ENCODE data around the gene BAK1.

BAK1 gene

DNA sequence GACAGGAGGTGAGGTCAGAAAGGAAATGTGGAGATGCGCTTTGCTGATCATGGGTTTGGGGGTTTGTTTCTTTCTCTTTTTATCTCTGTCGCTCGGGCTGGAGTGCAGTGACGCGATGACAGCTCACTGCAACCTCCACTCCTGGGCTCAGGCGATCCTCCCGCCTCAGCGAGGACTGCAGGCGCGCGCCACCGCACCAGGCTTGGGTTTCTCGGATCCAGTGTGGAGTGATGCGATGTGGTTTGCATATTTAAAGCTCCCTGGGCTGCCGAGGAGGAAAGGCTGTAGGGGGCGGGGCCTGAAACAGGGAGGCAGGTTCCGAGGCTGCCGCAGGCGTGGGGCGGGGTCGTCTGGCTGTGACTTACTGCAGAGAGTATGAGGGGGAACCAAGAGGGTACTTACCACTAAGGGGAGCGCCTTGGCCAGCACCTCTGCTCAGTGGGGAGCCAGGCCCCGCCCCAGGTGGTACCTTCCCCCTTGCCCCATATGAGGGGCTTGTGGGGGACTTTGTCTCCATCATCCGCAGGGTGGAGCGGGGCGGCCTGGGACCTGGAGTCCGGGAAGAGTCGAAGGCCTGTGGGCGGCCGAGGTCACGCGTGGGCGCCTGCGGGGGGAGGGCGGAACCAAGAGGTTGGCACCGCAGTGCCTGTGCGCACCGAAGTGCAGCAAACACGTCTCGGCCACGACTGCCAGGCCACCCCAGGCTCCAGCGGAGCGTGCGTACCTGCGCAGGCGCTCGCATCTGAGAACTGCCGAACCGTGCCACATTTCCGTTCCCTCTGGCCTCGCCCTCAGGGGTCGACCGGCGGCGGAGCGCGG lies 12.7 kb upstream of the BAK1 start:
- no CpG with 5 or more reads among the region's 57 CpGs for WGBS (ENCODE audit: extremely low coverage, insufficient coverage, low lambda C conversion rate)
- no peak overlapping the region for H3K18ac ChIP-seq (ENCODE audit: low read length)
- no peak overlapping the region for H2BK15ac ChIP-seq (replicated peaks; ENCODE audit: low read depth)
- H3K23ac ChIP-seq (ENCODE audit: low read length): peak overlapping the region; percentile 60
- DNase-seq: peak; percentile 83
- H3K4ac ChIP-seq (ENCODE audit: low read depth, low read length): no peak overlapping the region
- H3K4me2 ChIP-seq (ENCODE audit: low read length): peak overlapping the region; percentile 80
- no peaks in the 10 kb centered on the region for H3K36me3 ChIP-seq (ENCODE audit: control insufficient read depth, insufficient read depth, low read length)
- peak overlapping the region; percentile 22 for H3K4me3 ChIP-seq (ENCODE audit: low read length)
- H4K5ac ChIP-seq (ENCODE audit: low read length): no peak overlapping the region
- no peaks in the 10 kb centered on the region for H3K27me3 ChIP-seq (ENCODE audit: insufficient read depth, low read length, poor library complexity)
- H3K9ac ChIP-seq (ENCODE audit: low read length): peak overlapping the region; percentile 54
- H3K56ac ChIP-seq (ENCODE audit: low read length): peak overlapping the region; percentile 84
- H2BK5ac ChIP-seq (ENCODE audit: low read length): no peak overlapping the region
- no peak overlapping the region for H4K8ac ChIP-seq (ENCODE audit: low read depth, low read length)
- H3K27ac ChIP-seq (ENCODE audit: low read depth, low read length): no peak overlapping the region
- H3K79me2 ChIP-seq (ENCODE audit: control insufficient read depth, insufficient read depth, low read length): no peaks in the 10 kb centered on the region
- peaks cover 4% of the 10 kb centered on the region for H3K4me1 ChIP-seq (ENCODE audit: control insufficient read depth, low read depth, low read length)
- no peak overlapping the region for H2AK5ac ChIP-seq (ENCODE audit: low read length)
- no peak overlapping the region for H2BK120ac ChIP-seq (ENCODE audit: low read depth, low read length)
- H3K79me1 ChIP-seq (ENCODE audit: low read length): no peaks in the 10 kb centered on the region

DNA sequence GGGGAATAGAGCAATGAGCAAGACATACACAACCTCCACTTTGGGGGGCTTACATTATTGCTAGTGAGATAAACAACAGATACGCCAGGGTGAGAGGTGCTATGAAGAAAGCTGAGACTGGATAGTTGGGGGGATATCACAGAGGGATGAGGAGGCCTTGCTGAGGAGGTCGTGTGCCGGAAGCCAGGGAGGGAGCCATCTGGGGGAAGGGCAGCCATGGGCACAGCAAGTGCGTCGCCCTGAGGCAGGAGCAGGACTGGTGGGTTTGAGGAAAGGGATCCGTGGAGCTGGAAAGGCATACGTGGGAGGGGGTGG lies 12.2 kb upstream of the BAK1 start:
- no peaks in the 10 kb centered on the region for H3K79me1 ChIP-seq (ENCODE audit: low read length)
- H3K9ac ChIP-seq (ENCODE audit: low read length): no peak overlapping the region
- no peak overlapping the region for H3K23ac ChIP-seq (ENCODE audit: low read length)
- H3K36me3 ChIP-seq (ENCODE audit: control insufficient read depth, insufficient read depth, low read length): no peaks in the 10 kb centered on the region
- no CpG with 5 or more reads among the region's 7 CpGs for WGBS (ENCODE audit: extremely low coverage, insufficient coverage, low lambda C conversion rate)
- no peak overlapping the region for H3K18ac ChIP-seq (ENCODE audit: low read length)
- H4K5ac ChIP-seq (ENCODE audit: low read length): no peak overlapping the region
- H3K27me3 ChIP-seq (ENCODE audit: insufficient read depth, low read length, poor library complexity): no peaks in the 10 kb centered on the region
- H2AK5ac ChIP-seq (ENCODE audit: low read length): no peak overlapping the region
- peaks cover 4% of the 10 kb centered on the region for H3K4me1 ChIP-seq (ENCODE audit: control insufficient read depth, low read depth, low read length)
- no peak overlapping the region for H2BK5ac ChIP-seq (ENCODE audit: low read length)
- H3K79me2 ChIP-seq (ENCODE audit: control insufficient read depth, insufficient read depth, low read length): no peaks in the 10 kb centered on the region
- DNase-seq: no peak
- H3K4me2 ChIP-seq (ENCODE audit: low read length): no peak overlapping the region
- H3K4me3 ChIP-seq (ENCODE audit: low read length): no peak overlapping the region
- no peak overlapping the region for H4K8ac ChIP-seq (ENCODE audit: low read depth, low read length)
- no peak overlapping the region for H3K27ac ChIP-seq (ENCODE audit: low read depth, low read length)
- H2BK120ac ChIP-seq (ENCODE audit: low read depth, low read length): no peak overlapping the region
- no peak overlapping the region for H3K4ac ChIP-seq (ENCODE audit: low read depth, low read length)
- no peak overlapping the region for H3K56ac ChIP-seq (ENCODE audit: low read length)
- H2BK15ac ChIP-seq (replicated peaks; ENCODE audit: low read depth): no peak overlapping the region

DNA sequence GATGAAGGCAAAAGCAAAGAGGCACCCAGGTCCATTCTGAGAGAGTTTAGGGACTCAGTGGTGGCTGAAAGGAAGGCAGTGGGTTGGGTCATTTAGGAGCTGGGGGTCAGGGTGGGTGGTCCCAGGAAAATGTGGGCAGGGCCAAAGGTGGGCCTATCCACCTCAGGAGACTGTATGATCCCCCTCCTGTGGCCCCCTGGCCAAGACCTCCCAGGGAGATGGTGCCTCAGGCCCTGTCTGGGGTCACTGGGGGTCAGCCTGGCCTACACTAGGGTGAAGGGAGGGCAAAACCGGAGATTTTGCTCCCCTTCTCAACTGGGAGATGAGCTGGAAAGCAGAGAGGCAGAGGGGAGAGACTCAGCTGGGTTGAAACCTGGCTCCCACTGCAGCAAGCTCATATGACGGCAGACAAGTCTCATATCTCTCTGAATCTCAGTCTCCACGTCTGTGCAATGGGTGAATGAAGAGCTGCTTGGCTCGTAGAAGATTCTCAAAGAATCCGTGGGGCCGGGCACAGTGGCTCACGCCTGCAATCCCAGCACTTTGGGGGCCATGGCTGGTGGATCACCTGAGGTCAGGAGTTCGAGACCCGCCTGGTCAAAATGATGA lies 11.5 kb upstream of the BAK1 start:
- Histone ChIP-seq H2BK15ac (replicated peaks; ENCODE audit: low read depth) (no peak overlapping the region), H2BK120ac (ENCODE audit: low read depth, low read length) (no peak overlapping the region), H3K79me2 (ENCODE audit: control insufficient read depth, insufficient read depth, low read length) (no peaks in the 10 kb centered on the region), H3K27ac (ENCODE audit: low read depth, low read length) (no peak overlapping the region), H3K4me3 (ENCODE audit: low read length) (no peak overlapping the region), H3K4me1 (ENCODE audit: control insufficient read depth, low read depth, low read length) (peaks cover 4% of the 10 kb centered on the region), H3K18ac (ENCODE audit: low read length) (no peak overlapping the region), H3K23ac (ENCODE audit: low read length) (no peak overlapping the region), H2AK5ac (ENCODE audit: low read length) (no peak overlapping the region), H3K79me1 (ENCODE audit: low read length) (no peaks in the 10 kb centered on the region), H3K27me3 (ENCODE audit: insufficient read depth, low read length, poor library complexity) (no peaks in the 10 kb centered on the region), H4K5ac (ENCODE audit: low read length) (no peak overlapping the region), H3K4me2 (ENCODE audit: low read length) (no peak overlapping the region), H4K8ac (ENCODE audit: low read depth, low read length) (no peak overlapping the region), H3K56ac (ENCODE audit: low read length) (no peak overlapping the region), H3K36me3 (ENCODE audit: control insufficient read depth, insufficient read depth, low read length) (no peaks in the 10 kb centered on the region), H3K4ac (ENCODE audit: low read depth, low read length) (no peak overlapping the region), H3K9ac (ENCODE audit: low read length) (no peak overlapping the region), H2BK5ac (ENCODE audit: low read length) (no peak overlapping the region)
- no CpG with 5 or more reads among the region's 9 CpGs for WGBS (ENCODE audit: extremely low coverage, insufficient coverage, low lambda C conversion rate)
- DNase-seq: no peak

DNA sequence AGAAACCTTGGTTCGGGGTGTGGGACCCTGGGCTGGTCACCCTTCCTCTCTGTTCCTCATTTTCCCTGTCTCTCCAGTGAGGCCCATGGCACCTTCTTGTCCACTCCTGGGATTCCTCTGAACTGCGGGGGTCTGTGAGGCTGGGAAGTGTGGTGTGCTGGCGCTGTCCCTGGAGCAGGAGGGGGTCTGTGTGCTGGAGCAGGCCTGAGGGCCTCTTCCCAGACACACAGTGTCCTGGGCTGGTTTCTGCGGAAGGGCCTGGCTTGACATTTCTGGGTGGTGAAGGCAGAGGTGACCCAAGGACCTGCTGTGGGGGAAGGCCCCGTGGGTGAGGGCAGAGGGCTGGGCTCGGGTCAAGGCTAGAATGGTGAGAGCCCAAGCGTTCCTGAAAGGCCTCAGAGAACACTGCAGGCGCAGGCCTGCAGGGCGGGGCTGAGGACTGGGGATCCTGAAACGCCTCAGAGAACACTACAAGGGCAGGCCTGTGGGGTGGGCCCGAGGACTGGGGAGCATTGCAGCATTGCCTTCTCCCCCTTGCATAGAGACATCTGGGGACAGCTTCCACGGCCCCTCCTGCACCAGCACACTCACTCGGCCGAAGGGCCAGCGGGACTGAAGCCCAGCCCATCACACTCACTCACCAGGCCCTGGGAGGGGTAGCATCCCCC lies 10.6 kb upstream of the BAK1 start:
- H2BK120ac ChIP-seq (ENCODE audit: low read depth, low read length): no peak overlapping the region
- H3K27me3 ChIP-seq (ENCODE audit: insufficient read depth, low read length, poor library complexity): no peaks in the 10 kb centered on the region
- DNase-seq: peak; percentile 53
- H3K18ac ChIP-seq (ENCODE audit: low read length): peak overlapping the region; percentile 2
- H3K4ac ChIP-seq (ENCODE audit: low read depth, low read length): peak overlapping the region; percentile 4
- H3K9ac ChIP-seq (ENCODE audit: low read length): peak overlapping the region; percentile 32
- H3K23ac ChIP-seq (ENCODE audit: low read length): no peak overlapping the region
- H3K79me1 ChIP-seq (ENCODE audit: low read length): no peaks in the 10 kb centered on the region
- peaks cover 6% of the 10 kb centered on the region for H3K4me1 ChIP-seq (ENCODE audit: control insufficient read depth, low read depth, low read length)
- no peak overlapping the region for H3K4me2 ChIP-seq (ENCODE audit: low read length)
- no peak overlapping the region for H2AK5ac ChIP-seq (ENCODE audit: low read length)
- H3K79me2 ChIP-seq (ENCODE audit: control insufficient read depth, insufficient read depth, low read length): no peaks in the 10 kb centered on the region
- no peak overlapping the region for H4K5ac ChIP-seq (ENCODE audit: low read length)
- WGBS (ENCODE audit: extremely low coverage, insufficient coverage, low lambda C conversion rate): no CpG with 5 or more reads among the region's 15 CpGs
- H4K8ac ChIP-seq (ENCODE audit: low read depth, low read length): no peak overlapping the region
- H2BK5ac ChIP-seq (ENCODE audit: low read length): peak overlapping the region; percentile 43
- H2BK15ac ChIP-seq (replicated peaks; ENCODE audit: low read depth): no peak overlapping the region
- H3K27ac ChIP-seq (ENCODE audit: low read depth, low read length): peak overlapping the region; percentile 28
- H3K36me3 ChIP-seq (ENCODE audit: control insufficient read depth, insufficient read depth, low read length): no peaks in the 10 kb centered on the region
- no peak overlapping the region for H3K4me3 ChIP-seq (ENCODE audit: low read length)
- H3K56ac ChIP-seq (ENCODE audit: low read length): peak overlapping the region; percentile 81

DNA sequence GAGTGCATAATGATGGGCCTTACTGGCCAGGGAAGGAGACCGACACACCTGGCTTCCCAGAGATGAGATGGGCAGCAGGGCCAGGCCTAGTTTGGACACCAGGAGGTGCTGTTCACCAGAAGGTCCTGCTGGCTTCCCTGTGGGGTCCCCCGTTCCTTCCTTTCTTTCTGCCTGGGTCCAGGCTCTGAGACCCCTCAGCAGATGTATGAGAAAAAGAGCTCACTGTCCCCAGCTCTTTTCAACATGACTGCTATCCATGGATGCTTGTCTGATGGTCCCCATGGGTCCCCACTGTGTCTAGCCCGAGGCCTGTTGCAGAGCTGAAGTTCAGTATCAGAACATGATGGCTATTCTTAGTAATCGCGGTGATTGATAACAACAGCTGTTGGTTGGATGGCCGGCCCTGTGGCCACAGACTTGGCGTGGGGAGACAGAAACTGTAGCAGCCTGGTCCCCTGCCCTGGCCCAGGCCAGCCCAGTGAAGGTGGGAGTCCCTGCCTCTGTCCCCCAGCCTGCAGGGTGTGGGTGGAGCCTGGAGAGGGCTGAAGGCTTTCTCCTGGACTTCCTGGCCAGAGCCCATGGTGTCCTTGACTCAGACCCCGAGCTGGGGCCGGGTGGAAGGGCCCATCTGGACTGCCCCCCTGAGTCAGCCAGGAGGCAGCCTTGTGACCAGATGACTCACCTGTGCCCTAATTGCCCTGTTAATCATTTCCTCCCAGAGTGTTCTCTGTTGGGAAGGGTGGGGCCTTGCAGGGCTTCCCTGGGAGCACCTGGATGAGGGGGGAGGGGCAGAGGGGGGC lies 9.9 kb upstream of the BAK1 start:
- peak; percentile 85 for DNase-seq
- WGBS (ENCODE audit: extremely low coverage, insufficient coverage, low lambda C conversion rate): no CpG with 5 or more reads among the region's 9 CpGs
- peak overlapping the region; percentile 28 for H3K27ac ChIP-seq (ENCODE audit: low read depth, low read length)

More for the DNA sequence above, 9.9 kb upstream of the BAK1 start:
- peak overlapping the region; percentile 4 for H3K4ac ChIP-seq (ENCODE audit: low read depth, low read length)
- no peak overlapping the region for H3K23ac ChIP-seq (ENCODE audit: low read length)
- H3K4me3 ChIP-seq (ENCODE audit: low read length): no peak overlapping the region
- no peak overlapping the region for H3K18ac ChIP-seq (ENCODE audit: low read length)
- no peaks in the 10 kb centered on the region for H3K36me3 ChIP-seq (ENCODE audit: control insufficient read depth, insufficient read depth, low read length)
- H3K4me2 ChIP-seq (ENCODE audit: low read length): no peak overlapping the region
- no peak overlapping the region for H2BK120ac ChIP-seq (ENCODE audit: low read depth, low read length)
- H2BK5ac ChIP-seq (ENCODE audit: low read length): no peak overlapping the region
- H3K79me1 ChIP-seq (ENCODE audit: low read length): no peaks in the 10 kb centered on the region
- H3K56ac ChIP-seq (ENCODE audit: low read length): peak overlapping the region; percentile 81
- no peak overlapping the region for H2BK15ac ChIP-seq (replicated peaks; ENCODE audit: low read depth)
- H3K4me1 ChIP-seq (ENCODE audit: control insufficient read depth, low read depth, low read length): peaks cover 6% of the 10 kb centered on the region
- H3K79me2 ChIP-seq (ENCODE audit: control insufficient read depth, insufficient read depth, low read length): no peaks in the 10 kb centered on the region
- H3K9ac ChIP-seq (ENCODE audit: low read length): peak overlapping the region; percentile 1
- no peak overlapping the region for H4K5ac ChIP-seq (ENCODE audit: low read length)
- no peaks in the 10 kb centered on the region for H3K27me3 ChIP-seq (ENCODE audit: insufficient read depth, low read length, poor library complexity)
- no peak overlapping the region for H2AK5ac ChIP-seq (ENCODE audit: low read length)
- no peak overlapping the region for H4K8ac ChIP-seq (ENCODE audit: low read depth, low read length)
